Thyroid gland (tissue), 4 donors: ENCODE results near the gene MISP3. TPM values are rescaled to one million over a fixed set of nuclear protein-coding genes. Genes with fewer than 3 reads are reported as not detected.

Experiments
- DNase-seq, 2 donors: peaks; one replicate each; pipeline ENCODE4 v3.0.0-alpha.2; 2019
- H3K27ac ChIP-seq, 3 donors: fragments of 200-600 bp; sonication (generic); 1 replicate in 2 of 3; 2 replicates in 1 of 3; pipeline ENCODE4 v1.5.1; 2016 to 2019; ENCODE audit warnings: mild to moderate bottlenecking in 1 of 3, moderate library complexity in 1 of 3
- H3K27me3 ChIP-seq: fragments of 200-600 bp; sonication (generic); one replicate; pipeline ENCODE4 v1.5.1; 2019
- H3K36me3 ChIP-seq, 2 donors: fragments of 200-600 bp; sonication (generic); one replicate each; pipeline ENCODE4 v1.5.1; 2016 to 2019
- H3K4me1 ChIP-seq, 2 donors: fragments of 200-600 bp; sonication (generic); one replicate each; pipeline ENCODE4 v1.5.1; 2017 to 2019
- H3K4me3 ChIP-seq, 3 donors: fragments of 200-600 bp; sonication (generic); replicated peaks in 1 of 3; 1 replicate in 2 of 3; 2 replicates in 1 of 3; pipeline ENCODE4 v1.5.1; 2016; ENCODE audit warnings: mild to moderate bottlenecking in 1 of 3
- H3K9me3 ChIP-seq: fragments of 200-600 bp; sonication (generic); one replicate; pipeline ENCODE4 v1.5.1; 2017
- POLR2A ChIP-seq, 2 donors: fragments of 450-650 bp; IDR thresholded peaks; one replicate each; pipeline ENCODE4 v1.6.1; 2017; ENCODE audit warnings: antibody characterized with exemption in 2 of 2, mild to moderate bottlenecking in 2 of 2, moderate library complexity in 1 of 2
- WGBS, 2 donors: methylation state at CpG; one replicate each; pipeline ENCODE4 v1.1.5; 2017; 5-methylcytosine and 5-hydroxymethylcytosine counted together
- intact Hi-C: fragments of 100-400 bp; cut with DNase I; formaldehyde crosslinking; loops from one replicate; pipeline ENCODE4 v1.15.1; 2023
- total RNA-seq, 4 donors: library from RNA; depleted of rRNA; stranded (reverse); fragments of >200 nt; gene quantifications; one replicate each; pipeline ENCODE4 v1.2.3, GENCODE V29; 2016
- TF ChIP-seq, protein P1 (sequence below), 6 experiments: fragments of 200-600 bp in 3 of 6; fragments of 450-650 bp in 3 of 6; sonication (generic) in 3 of 6; IDR thresholded peaks; one replicate each; pipeline ENCODE4 v1.5.1; 2016 to 2019; ENCODE audit warnings: antibody characterized with exemption in 6 of 6, mild to moderate bottlenecking in 2 of 6, inconsistent platforms in 1 of 6, moderate library complexity in 1 of 6

MISP3 gene
- total RNA-seq, 4 donors from 2014 or later = 7.9 to 9.9 (median 9.1) TPM

DNA sequence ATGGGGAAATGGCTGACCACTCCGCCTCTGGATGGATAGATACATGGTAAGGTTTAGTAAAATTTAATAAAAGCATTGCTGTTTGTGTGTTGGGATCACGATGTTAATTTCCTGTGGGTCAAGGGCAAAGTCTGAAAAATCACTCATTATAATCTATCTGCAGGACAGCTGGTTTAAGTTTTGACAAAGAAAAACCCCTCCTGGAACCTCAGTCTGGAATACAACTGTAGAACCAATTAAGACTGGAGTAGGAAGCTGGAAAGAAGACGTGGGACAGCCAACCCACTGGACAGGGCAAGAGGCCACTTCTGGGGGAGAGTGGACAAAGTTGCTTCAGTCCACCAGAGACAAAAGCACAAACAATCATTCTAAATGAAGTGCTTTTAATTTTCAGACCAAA, 46.6 kb downstream of the MISP3 start:
- Histone ChIP-seq H3K36me3 (no peaks in the 10 kb centered on the region), H3K27ac (peak overlapping the region; percentile 89 to 99 (median 99)), H3K9me3 (no peaks in the 10 kb centered on the region), H3K4me1 (peaks cover 31 to 36% of the 10 kb centered on the region in 2 donors), H3K4me3 (peak overlapping the region in 1 of 3 donors; percentile 52), H3K27me3 (no peaks in the 10 kb centered on the region)
- no peak for TF ChIP-seq POLR2A (IDR thresholded peaks at IDR 0.05)
- TF ChIP-seq, protein P1, sequence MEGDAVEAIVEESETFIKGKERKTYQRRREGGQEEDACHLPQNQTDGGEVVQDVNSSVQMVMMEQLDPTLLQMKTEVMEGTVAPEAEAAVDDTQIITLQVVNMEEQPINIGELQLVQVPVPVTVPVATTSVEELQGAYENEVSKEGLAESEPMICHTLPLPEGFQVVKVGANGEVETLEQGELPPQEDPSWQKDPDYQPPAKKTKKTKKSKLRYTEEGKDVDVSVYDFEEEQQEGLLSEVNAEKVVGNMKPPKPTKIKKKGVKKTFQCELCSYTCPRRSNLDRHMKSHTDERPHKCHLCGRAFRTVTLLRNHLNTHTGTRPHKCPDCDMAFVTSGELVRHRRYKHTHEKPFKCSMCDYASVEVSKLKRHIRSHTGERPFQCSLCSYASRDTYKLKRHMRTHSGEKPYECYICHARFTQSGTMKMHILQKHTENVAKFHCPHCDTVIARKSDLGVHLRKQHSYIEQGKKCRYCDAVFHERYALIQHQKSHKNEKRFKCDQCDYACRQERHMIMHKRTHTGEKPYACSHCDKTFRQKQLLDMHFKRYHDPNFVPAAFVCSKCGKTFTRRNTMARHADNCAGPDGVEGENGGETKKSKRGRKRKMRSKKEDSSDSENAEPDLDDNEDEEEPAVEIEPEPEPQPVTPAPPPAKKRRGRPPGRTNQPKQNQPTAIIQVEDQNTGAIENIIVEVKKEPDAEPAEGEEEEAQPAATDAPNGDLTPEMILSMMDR (IDR thresholded peaks at IDR 0.05) = no peak
- WGBS, 2 donors = 61 to 75% methylated on average over 3 of the region's 3 CpGs
- no peak for DNase-seq
- intact Hi-C loops = no loop called here

- WGBS, 2 donors = 81 to 85% methylated on average over 4 to 5 of the region's 7 CpGs
- TF ChIP-seq, protein P1 (IDR thresholded peaks at IDR 0.05) = no peak
- no peak for TF ChIP-seq POLR2A (IDR thresholded peaks at IDR 0.05)
- Histone ChIP-seq H3K9me3 (no peaks in the 10 kb centered on the region), H3K27me3 (no peaks in the 10 kb centered on the region), H3K36me3 (no peaks in the 10 kb centered on the region), H3K27ac (peak overlapping the region; percentile 89 to 99 (median 99)), H3K4me1 (peaks cover 30 to 33% of the 10 kb centered on the region in 2 donors), H3K4me3 (no peak overlapping the region)
- no peak for DNase-seq
- intact Hi-C loops = loop anchor here (5.0 kb wide), 1 partner anchor 33 kb away; the partner anchor contains the start of gene C19orf67
These were observed 47.3 kb downstream of the MISP3 start for GRCh38 chr19:14119644-14120496.

DNA sequence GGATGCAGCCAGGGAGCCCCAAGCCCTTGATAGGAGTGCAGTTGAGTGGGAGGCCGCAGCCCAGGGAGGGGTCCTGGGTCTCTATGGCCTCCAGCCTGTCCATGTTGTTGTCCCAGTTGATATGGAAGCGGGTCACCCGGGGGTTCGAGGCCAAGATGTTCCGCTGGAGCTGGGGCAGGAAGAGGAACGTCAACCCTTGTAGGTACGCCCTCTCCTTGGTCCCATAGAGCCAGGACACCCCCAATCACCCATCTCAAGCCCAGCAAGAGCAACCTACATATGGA, 47.9 kb downstream of the MISP3 start:
- Histone ChIP-seq H3K27me3 (no peaks in the 10 kb centered on the region), H3K9me3 (no peaks in the 10 kb centered on the region), H3K36me3 (no peaks in the 10 kb centered on the region), H3K27ac (peak overlapping the region in 1 of 3 donors; percentile 99), H3K4me3 (no peak overlapping the region), H3K4me1 (peaks cover 24 to 32% of the 10 kb centered on the region in 2 donors)
- WGBS, 2 donors = 75 to 97% methylated on average over 2 to 6 of the region's 7 CpGs
- intact Hi-C loops = loop anchor here (5.0 kb wide), 1 partner anchor 33 kb away; the partner anchor contains the start of gene C19orf67
- no peak for DNase-seq
- TF ChIP-seq, protein P1 (IDR thresholded peaks at IDR 0.05) = no peak
- TF ChIP-seq POLR2A (IDR thresholded peaks at IDR 0.05) = no peak

DNA sequence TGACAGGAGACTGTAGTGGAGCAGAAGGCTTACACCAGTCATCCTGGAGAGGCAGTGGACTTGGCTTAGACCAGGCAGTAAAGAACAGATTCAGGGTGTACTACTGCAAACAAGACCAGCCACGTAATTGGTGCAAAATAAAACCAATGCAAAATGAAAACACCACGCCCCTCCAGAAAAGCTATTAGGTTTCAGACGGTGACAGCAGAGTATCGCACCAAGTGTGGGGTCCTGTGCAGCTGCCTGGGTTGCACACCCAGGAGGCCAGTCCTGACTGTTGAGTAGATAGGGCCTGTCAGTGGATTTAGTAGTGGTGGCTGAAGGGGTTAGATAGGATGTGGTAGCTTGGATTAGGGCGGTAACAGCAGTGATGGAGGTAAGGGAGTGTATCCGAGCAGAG, 50.3 kb downstream of the MISP3 start:
- TF ChIP-seq, protein P1 (IDR thresholded peaks at IDR 0.05) = no peak
- no peak for TF ChIP-seq POLR2A (IDR thresholded peaks at IDR 0.05)
- Histone ChIP-seq H3K9me3 (no peaks in the 10 kb centered on the region), H3K36me3 (no peaks in the 10 kb centered on the region), H3K4me3 (no peak overlapping the region), H3K4me1 (peaks cover 12 to 18% of the 10 kb centered on the region in 2 donors), H3K27ac (no peak overlapping the region), H3K27me3 (no peaks in the 10 kb centered on the region)
- intact Hi-C loops = loop anchor here (5.0 kb wide), 1 partner anchor 36 kb away; the partner anchor contains the start of gene C19orf67
- 93 to 96% methylated on average over 6 of the region's 6 CpGs for WGBS, 2 donors
- no peak for DNase-seq

Other genes starting within 250 kb of the MISP3 start
- not detected for gene NANOS3, start 195.7 kb upstream of the MISP3 start, total RNA-seq
- gene BRME1, start 166.7 kb upstream of the MISP3 start, total RNA-seq = 1 to 10 TPM in 3 of 4 donors, under 1 TPM in 1; 0.34 to 1.7 (median 1.0) TPM
- gene CC2D1A, start 166.6 kb upstream of the MISP3 start, total RNA-seq = 10 to 100 TPM; 29.3 to 36.4 (median 31.3) TPM
- gene PODNL1, start 134.4 kb upstream of the MISP3 start, total RNA-seq = 1 to 10 TPM in 1 of 4 donors, under 1 TPM in 2, not detected in 1; 0.40 to 1.4 (median 0.63) TPM
- gene DCAF15, start 120.3 kb upstream of the MISP3 start, total RNA-seq = 10 to 100 TPM in 3 of 4 donors, 1 to 10 TPM in 1; 9.5 to 19.6 (median 11.6) TPM
- 1 to 10 TPM; 4.8 to 9.1 (median 9.1) TPM for gene RFX1, start 66.5 kb upstream of the MISP3 start, total RNA-seq
- not detected for gene RLN3, start 44.6 kb upstream of the MISP3 start, total RNA-seq
- 1 to 10 TPM; 1.9 to 4.9 (median 3.4) TPM for gene IL27RA, start 41.0 kb upstream of the MISP3 start, total RNA-seq
- 1 to 10 TPM; 4.8 to 9.6 (median 6.8) TPM for gene PALM3, start 10.7 kb upstream of the MISP3 start, total RNA-seq
- not detected for gene C19orf67, start 13.0 kb downstream of the MISP3 start, total RNA-seq
- gene SAMD1, start 18.0 kb downstream of the MISP3 start, total RNA-seq = 10 to 100 TPM; 15.2 to 27.3 (median 22.7) TPM
- gene PRKACA, start 45.0 kb downstream of the MISP3 start, total RNA-seq = 10 to 100 TPM; 33.2 to 69.4 (median 55.5) TPM
- 1 to 10 TPM in 2 of 4 donors, under 1 TPM in 2; 0.54 to 2.6 (median 0.95) TPM for gene ASF1B, start 63.8 kb downstream of the MISP3 start, total RNA-seq
- 10 to 100 TPM; 18.5 to 56.3 (median 46.2) TPM for gene ADGRL1, start 133.4 kb downstream of the MISP3 start, total RNA-seq